HG02981 (cell line): ENCODE measurements around the gene MAP2K3.
"Not testable (repeated sequence)": the region's sequence is repeated elsewhere in the genome, so short reads cannot be mapped to it uniquely, and the experiment has no call there.

ENCODE experiments used
- ATAC-seq: cut with Tn5 transposase; IDR thresholded peaks from one replicate; pipeline ENCODE4 v1.9.1; 2021; ENCODE audit warnings: mild to moderate bottlenecking, moderate library complexity; ENCODE audit not compliant: unreplicated experiment

Gene MAP2K3

GRCh38 chr17:21296097-21297025, 11.8 kb downstream of the MAP2K3 start:
- no peak for ATAC-seq

GRCh38 chr17:21297026-21297520, 12.6 kb downstream of the MAP2K3 start:
- no peak for ATAC-seq

GRCh38 chr17:21297597-21297996, 13.1 kb downstream of the MAP2K3 start:
- no peak for ATAC-seq

GRCh38 chr17:21298056-21298982, 13.8 kb downstream of the MAP2K3 start:
- ATAC-seq: no peak

GRCh38 chr17:21298983-21299519, 14.5 kb downstream of the MAP2K3 start:
- no peak for ATAC-seq

- ATAC-seq: no peak
These were observed 15.6 kb downstream of the MAP2K3 start for GRCh38 chr17:21299981-21300600.

- ATAC-seq: no peak
These were observed 16.4 kb downstream of the MAP2K3 start for GRCh38 chr17:21300601-21301571.

- ATAC-seq: no peak
These were observed 17.4 kb downstream of the MAP2K3 start for GRCh38 chr17:21301593-21302550.

- ATAC-seq: no peak
These were observed 18.4 kb downstream of the MAP2K3 start for GRCh38 chr17:21302711-21303425.

- ATAC-seq: no peak
These were observed 19.0 kb downstream of the MAP2K3 start for GRCh38 chr17:21303441-21304065.

- no peak for ATAC-seq
These were observed 19.6 kb downstream of the MAP2K3 start for GRCh38 chr17:21304091-21304490.

GRCh38 chr17:21304551-21305151, 20.1 kb downstream of the MAP2K3 start:
- ATAC-seq: not testable (repeated sequence)

GRCh38 chr17:21305431-21306180, 21.1 kb downstream of the MAP2K3 start:
- ATAC-seq: not testable (repeated sequence)

GRCh38 chr17:21306611-21307272, 22.2 kb downstream of the MAP2K3 start:
- not testable (repeated sequence) for ATAC-seq

- ATAC-seq: not testable (repeated sequence)
These were observed 22.7 kb downstream of the MAP2K3 start for GRCh38 chr17:21307273-21307625.
